K562 (cell line): ENCODE results near the gene JSRP1. TPM values are rescaled to one million over a fixed set of nuclear protein-coding genes. Genes with fewer than 3 reads are reported as not detected.
A peak's percentile ranks its signal among the peaks of the same experiment; 100 is the strongest.

ENCODE experiments used
- BRD4 ChIP-seq: fragments of 200-600 bp; sonication (generic); IDR thresholded peaks from 2 replicates; pipeline ENCODE4 v1.6.1; 2017; ENCODE audit warnings: inconsistent platforms
- CREM ChIP-seq: IDR thresholded peaks from 2 replicates; pipeline ENCODE4 v1.6.1; 2014; ENCODE audit warnings: antibody characterized with exemption, low read depth
- DDX20 ChIP-seq: fragments of 450-650 bp; IDR thresholded peaks from 2 replicates; pipeline ENCODE4 v1.6.1; 2016; ENCODE audit warnings: missing genetic modification characterization, low read depth, mild to moderate bottlenecking, missing compliant biosample characterization, moderate library complexity
- EWSR1 ChIP-seq: fragments of 450-650 bp; IDR thresholded peaks from 2 replicates; pipeline ENCODE4 v1.6.1; 2018; ENCODE audit warnings: borderline replicate concordance, mild to moderate bottlenecking, low read depth, moderate library complexity; ENCODE audit not compliant: partially characterized antibody
- FOXP1 ChIP-seq: sonication (generic); formaldehyde crosslinking; IDR thresholded peaks from 2 replicates; pipeline ENCODE4 v1.8.0; 2022; ENCODE audit warnings: mild to moderate bottlenecking, missing genetic modification reagents
- GABPA ChIP-seq: fragments of 200-800 bp; sonication (Bioruptor generic); conservative IDR thresholded peaks from 2 replicates; pipeline ENCODE4 v1.6.1; 2016; ENCODE audit warnings: low read depth, missing genetic modification characterization, missing compliant biosample characterization
- HDAC8 ChIP-seq: fragments of 450-650 bp; IDR thresholded peaks from 2 replicates; pipeline ENCODE4 v1.6.1; 2016; ENCODE audit warnings: mild to moderate bottlenecking, missing genetic modification characterization, moderate library complexity, missing compliant biosample characterization
- KAT8 ChIP-seq: fragments of 450-650 bp; IDR thresholded peaks from 2 replicates; pipeline ENCODE4 v1.6.1; 2016; ENCODE audit warnings: low read depth, mild to moderate bottlenecking
- KLF6 ChIP-seq: fragments of 250-450 bp; sonication (Bioruptor Pico); IDR thresholded peaks from 2 replicates; pipeline ENCODE4 v1.4.0; 2020; ENCODE audit warnings: mild to moderate bottlenecking, moderate library complexity, borderline replicate concordance
- MCM3 ChIP-seq: fragments of 450-650 bp; IDR thresholded peaks from 2 replicates; pipeline ENCODE4 v1.6.1; 2016
- NFE2 ChIP-seq: IDR thresholded peaks from 2 replicates; pipeline ENCODE4 v1.6.1; 2014; ENCODE audit warnings: antibody characterized with exemption, low read depth
- RERE ChIP-seq: sonication (generic); formaldehyde crosslinking; IDR thresholded peaks from 2 replicates; pipeline ENCODE4 v1.8.0; 2023; ENCODE audit warnings: missing genetic modification reagents, mild to moderate bottlenecking, borderline replicate concordance
- SAFB2 ChIP-seq: fragments of 200-400 bp; formaldehyde crosslinking; IDR thresholded peaks from 2 replicates; pipeline ENCODE4 v1.6.1; 2018; ENCODE audit warnings: borderline replicate concordance, low read length, low read depth, moderate library complexity; ENCODE audit not compliant: severe bottlenecking
- SETDB1 ChIP-seq: IDR thresholded peaks from one replicate; pipeline ENCODE4 v1.6.1; 2012; ENCODE audit warnings: low read length, control low read depth, inconsistent platforms
- TCFL5 ChIP-seq: fragments of 250-450 bp; sonication (Bioruptor Pico); conservative IDR thresholded peaks from 2 replicates; pipeline ENCODE4 v1.6.1; 2021; ENCODE audit warnings: mild to moderate bottlenecking, moderate library complexity, matching md5 sums
- ZBTB9 ChIP-seq: fragments of 450-650 bp; formaldehyde crosslinking; IDR thresholded peaks from 2 replicates; pipeline ENCODE4 v1.4.0; 2020; ENCODE audit warnings: mild to moderate bottlenecking, moderate library complexity
- ZNF282 ChIP-seq: sonication (generic); formaldehyde crosslinking; IDR thresholded peaks from 2 replicates; pipeline ENCODE4 v1.8.1; 2023; ENCODE audit warnings: missing genetic modification reagents
- ZNF347 ChIP-seq: fragments of 450-650 bp; formaldehyde crosslinking; IDR thresholded peaks from 2 replicates; pipeline ENCODE4 v1.4.0; 2020; ENCODE audit warnings: low read depth, mild to moderate bottlenecking, moderate library complexity
- ZNF444 ChIP-seq: fragments of 250-450 bp; sonication (Bioruptor Pico); IDR thresholded peaks from 2 replicates; pipeline ENCODE4 v1.4.0; 2020; ENCODE audit warnings: mild to moderate bottlenecking, moderate library complexity
- polyA plus RNA-seq, 8 experiments: library from polyadenylated mRNA; depleted of rRNA in 4 of 8; stranded (reverse) in 5 of 8; unstranded in 3 of 8; fragments of >200 nt; fragmentation: Nextera tagmentation in 2 of 8; fragmentation: Illumina TruSeq in 1 of 8; extraction: Ambion mirVana in 2 of 8; extraction: Trizol in 1 of 8; gene quantifications; 2 replicates each; pipeline versions ENCODE4 v1.2.1 to v1.2.3, GENCODE V29; 2011 to 2014; ENCODE audit warnings: inconsistent platforms in 1 of 8, missing spikeins in 1 of 8
- total RNA-seq, 7 experiments: library from RNA; depleted of rRNA in 6 of 7; stranded (reverse); fragments of >200 nt in 6 of 7; fragmentation: Illumina TruSeq in 2 of 7; extraction: Trizol in 2 of 7; gene quantifications; 2 replicates each; pipeline versions ENCODE4 v1.2.1 to v1.2.3, GENCODE V29; 2011 to 2021; ENCODE audit warnings: low replicate concordance in 1 of 7
- TF ChIP-seq, protein P1 (sequence below), 2 experiments: fragments of 450-650 bp; conservative IDR thresholded peaks; 2 replicates each; pipeline ENCODE4 v1.6.1; 2017; ENCODE audit warnings: mild to moderate bottlenecking in 2 of 2, moderate library complexity in 2 of 2

Gene JSRP1
- total and polyA plus RNA-seq, 9 of the 15 experiments (the other 6 are each of a cell fraction or from before 2014, with no cell fraction given): 0.08 to 1.2 (median 0.51) TPM; not detected in 4

DNA sequence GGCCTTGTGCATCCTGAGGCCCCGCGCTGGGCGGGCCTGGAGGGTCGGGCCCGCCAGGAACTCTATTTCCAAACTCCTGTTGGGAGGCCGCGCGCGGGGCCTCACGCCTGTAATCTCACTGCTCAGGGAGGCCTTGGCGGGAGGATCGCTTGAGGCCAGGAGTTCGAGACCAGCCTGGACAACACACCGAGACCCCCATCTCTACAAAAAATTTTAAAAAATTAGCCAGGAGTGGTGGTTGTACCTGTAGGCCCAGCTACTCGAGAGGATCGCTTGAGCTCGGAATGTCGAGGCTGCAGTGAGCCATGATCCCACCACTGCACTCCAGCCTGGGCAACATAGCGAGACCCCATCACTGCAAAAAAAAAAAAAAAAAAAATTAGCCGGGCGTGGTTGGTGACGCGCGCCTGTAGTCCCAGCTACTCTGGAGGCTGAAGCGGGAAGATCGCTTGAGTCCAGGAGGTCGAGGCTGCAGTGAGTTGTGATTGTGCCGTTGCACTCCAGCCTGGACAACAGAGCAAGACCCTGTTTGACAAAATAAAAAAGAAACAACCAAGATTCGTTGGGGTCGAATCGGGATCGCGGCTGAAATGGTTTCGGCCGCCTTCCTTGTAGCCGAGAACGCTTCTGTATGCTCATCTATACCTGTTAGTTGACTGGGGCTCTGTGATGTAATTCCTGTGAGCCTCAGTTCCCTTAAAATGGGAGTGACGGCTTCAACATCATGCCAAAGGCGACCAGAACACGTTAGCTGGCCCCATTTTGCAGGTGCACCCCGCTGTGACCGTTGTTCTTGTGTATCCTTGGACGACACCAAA lies 19.0 kb downstream of the JSRP1 start (continued):
- no peak for TF ChIP-seq ZNF444 (CRISPR knock-in tag)
- no peak for TF ChIP-seq ZNF347 (CRISPR knock-in tag)
- TF ChIP-seq SETDB1: no peak
- no peak for TF ChIP-seq HDAC8
- peak; percentile 78; the same call in 1 of the 2 replicates for TF ChIP-seq GABPA (tag)
- TF ChIP-seq NFE2: no peak
- TF ChIP-seq EWSR1: no peak
- TF ChIP-seq BRD4: peak; percentile 87
- TF ChIP-seq RERE (CRISPR knock-in tag): no peak
- no peak for TF ChIP-seq KAT8
- TF ChIP-seq SAFB2: no peak
- TF ChIP-seq ZBTB9 (CRISPR knock-in tag): no peak
- no peak for TF ChIP-seq FOXP1 (CRISPR knock-in tag)
- TF ChIP-seq ZNF282 (CRISPR knock-in tag): no peak
- no peak for TF ChIP-seq MCM3
- TF ChIP-seq KLF6: no peak
- TF ChIP-seq DDX20 (tag): no peak
- TF ChIP-seq TCFL5 (CRISPR knock-in tag): no peak
- TF ChIP-seq, protein P1, sequence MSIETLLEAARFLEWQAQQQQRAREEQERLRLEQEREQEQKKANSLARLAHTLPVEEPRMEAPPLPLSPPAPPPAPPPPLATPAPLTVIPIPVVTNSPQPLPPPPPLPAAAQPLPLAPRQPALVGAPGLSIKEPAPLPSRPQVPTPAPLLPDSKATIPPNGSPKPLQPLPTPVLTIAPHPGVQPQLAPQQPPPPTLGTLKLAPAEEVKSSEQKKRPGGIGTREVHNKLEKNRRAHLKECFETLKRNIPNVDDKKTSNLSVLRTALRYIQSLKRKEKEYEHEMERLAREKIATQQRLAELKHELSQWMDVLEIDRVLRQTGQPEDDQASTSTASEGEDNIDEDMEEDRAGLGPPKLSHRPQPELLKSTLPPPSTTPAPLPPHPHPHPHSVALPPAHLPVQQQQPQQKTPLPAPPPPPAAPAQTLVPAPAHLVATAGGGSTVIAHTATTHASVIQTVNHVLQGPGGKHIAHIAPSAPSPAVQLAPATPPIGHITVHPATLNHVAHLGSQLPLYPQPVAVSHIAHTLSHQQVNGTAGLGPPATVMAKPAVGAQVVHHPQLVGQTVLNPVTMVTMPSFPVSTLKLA (conservative IDR thresholded peaks at IDR 0.05): no peak
- peak; percentile 11; the same call in 1 of the 2 replicates for TF ChIP-seq CREM
